ENCODE measurements around the gene ADAMTS17.

GRCh38 chr15:100005715-100006114 is 336.1 kb downstream of the ADAMTS17 start:
- no peak for TF ChIP-seq CTCF (conservative IDR thresholded peaks at IDR 0.05; ENCODE audit: low read length)
- TF ChIP-seq EZH2phosphoT487 (IDR thresholded peaks at IDR 0.05; ENCODE audit: borderline replicate concordance), result no peak
